ENCODE results near the gene C4orf50.

GRCh38 chr4:5857199-5857598, 161.0 kb downstream of the C4orf50 start:
- TF ChIP-seq CTCF (IDR thresholded peaks at IDR 0.05) (no peak), POLR2A (IDR thresholded peaks at IDR 0.05) (no peak)

Measured in heart left ventricle (tissue), 13 donors.